Rectal smooth muscle tissue (tissue), 1 donor: ENCODE measurements around the gene RIPOR3.

Experiments
- H3K27ac ChIP-seq: one replicate; pipeline ENCODE4 v1.7.0; 2013; ENCODE audit warnings: low read depth, low read length, inconsistent platforms
- H3K27me3 ChIP-seq: one replicate; pipeline ENCODE4 v1.7.0; 2013; ENCODE audit warnings: low read length; ENCODE audit not compliant: control insufficient read depth, insufficient read depth
- H3K36me3 ChIP-seq: one replicate; pipeline ENCODE4 v1.7.0; 2013; ENCODE audit warnings: low read length; ENCODE audit not compliant: control insufficient read depth, insufficient read depth
- H3K4me1 ChIP-seq: one replicate; pipeline ENCODE4 v1.7.0; 2013; ENCODE audit warnings: low read length; ENCODE audit not compliant: control insufficient read depth, insufficient read depth
- H3K4me3 ChIP-seq: one replicate; pipeline ENCODE4 v1.7.0; 2013; ENCODE audit warnings: low read length
- H3K9ac ChIP-seq: one replicate; pipeline ENCODE4 v1.7.0; 2013; ENCODE audit warnings: low read length

RIPOR3 gene

DNA sequence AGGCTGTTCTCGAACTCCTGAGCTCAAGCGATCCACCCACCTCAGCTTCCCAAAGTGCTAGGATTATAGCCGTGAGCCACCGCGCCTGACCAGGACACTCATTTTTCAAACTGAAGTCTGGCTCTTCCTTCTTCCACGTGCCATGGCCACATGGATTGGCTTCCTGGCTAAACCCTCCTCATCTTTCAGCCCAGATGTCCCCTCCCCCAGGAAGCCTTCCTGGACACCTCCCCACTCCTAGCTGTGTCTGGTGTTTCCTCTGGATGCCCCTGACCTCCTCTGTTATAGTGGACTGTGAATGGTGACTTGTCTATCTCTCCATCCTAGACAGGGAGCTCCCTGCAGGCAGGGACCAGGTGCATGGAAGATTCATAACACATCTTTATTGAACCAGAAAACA is 57.2 kb downstream of the RIPOR3 start:
- Histone ChIP-seq H3K4me3 (no peak overlapping the region), H3K9ac (no peak overlapping the region), H3K36me3 (no peaks in the 10 kb centered on the region), H3K4me1 (peaks cover 14% of the 10 kb centered on the region), H3K27me3 (no peaks in the 10 kb centered on the region), H3K27ac (no peak overlapping the region)

GRCh38 chr20:50633361-50633760 is 58.0 kb downstream of the RIPOR3 start:
- no peak overlapping the region for H3K27ac ChIP-seq
- H3K4me1 ChIP-seq = peaks cover 14% of the 10 kb centered on the region
- no peak overlapping the region for H3K9ac ChIP-seq
- no peak overlapping the region for H3K4me3 ChIP-seq
- H3K36me3 ChIP-seq = no peaks in the 10 kb centered on the region
- no peaks in the 10 kb centered on the region for H3K27me3 ChIP-seq

DNA sequence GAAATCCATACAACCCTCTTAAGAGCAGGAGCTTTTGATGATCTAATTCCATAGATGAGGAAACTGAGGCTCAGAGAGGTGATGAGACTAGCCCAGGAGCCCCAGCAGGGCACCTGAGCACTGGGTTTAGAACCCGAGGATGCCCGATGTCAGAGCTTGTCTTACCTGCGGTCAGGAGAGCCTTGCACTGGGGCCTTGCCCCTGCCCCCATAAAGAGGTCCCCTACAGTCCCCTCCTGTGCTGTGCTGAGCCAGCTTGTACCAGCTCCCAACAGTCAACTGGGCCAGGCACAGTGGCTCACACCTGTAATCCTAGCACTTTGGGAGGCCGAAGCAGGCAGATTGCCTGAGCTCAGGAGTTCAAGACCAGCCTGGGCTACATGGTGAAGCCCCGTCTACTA is 58.6 kb downstream of the RIPOR3 start:
- H3K36me3 ChIP-seq = no peaks in the 10 kb centered on the region
- no peak overlapping the region for H3K27ac ChIP-seq

GRCh38 chr20:50632236-50632635 is 59.1 kb downstream of the RIPOR3 start:
- Histone ChIP-seq H3K36me3 (no peaks in the 10 kb centered on the region), H3K27me3 (no peaks in the 10 kb centered on the region), H3K9ac (no peak overlapping the region), H3K27ac (no peak overlapping the region), H3K4me1 (peaks cover 14% of the 10 kb centered on the region), H3K4me3 (no peak overlapping the region)

More for the DNA sequence above, 58.6 kb downstream of the RIPOR3 start:
- Histone ChIP-seq H3K27me3 (no peaks in the 10 kb centered on the region), H3K4me3 (no peak overlapping the region), H3K9ac (no peak overlapping the region), H3K4me1 (peaks cover 14% of the 10 kb centered on the region)

DNA sequence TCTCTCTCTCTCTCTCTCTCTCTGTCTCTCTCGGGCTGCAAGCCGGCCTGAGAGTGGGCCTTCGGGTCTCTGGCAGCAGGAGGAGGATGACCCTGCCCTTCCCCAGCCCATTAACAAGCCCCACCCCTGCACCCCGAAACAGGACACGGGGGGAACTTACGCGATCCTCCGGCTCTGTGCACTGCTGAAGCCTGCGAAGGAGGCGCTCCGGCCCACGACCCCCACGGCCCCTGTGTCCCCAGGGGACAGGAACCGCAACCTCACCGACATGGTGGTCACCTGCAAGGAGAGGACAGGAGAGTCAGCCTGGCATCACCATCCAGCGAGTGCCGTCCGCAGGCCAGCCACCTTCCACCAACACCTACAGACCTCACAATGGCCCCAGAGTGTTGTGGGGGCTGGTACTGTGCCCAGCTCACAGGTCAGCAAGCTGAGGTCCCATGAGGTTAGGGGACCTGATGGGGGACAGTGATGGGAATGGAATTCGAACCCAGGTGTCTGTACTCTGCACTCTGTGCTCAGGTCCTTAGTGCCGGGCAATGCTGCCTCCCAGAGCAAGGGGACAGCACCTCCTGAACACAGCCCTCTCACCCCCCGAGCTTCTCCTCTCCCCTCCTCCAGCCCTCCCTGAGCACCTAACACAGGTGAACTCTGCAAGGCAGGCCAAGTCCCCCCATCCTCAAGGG is 60.6 kb downstream of the RIPOR3 start:
- peaks cover 3% of the 10 kb centered on the region for H3K4me1 ChIP-seq
- H3K9ac ChIP-seq = no peak overlapping the region
- H3K36me3 ChIP-seq = no peaks in the 10 kb centered on the region
- H3K4me3 ChIP-seq = no peak overlapping the region
- no peak overlapping the region for H3K27ac ChIP-seq
- no peaks in the 10 kb centered on the region for H3K27me3 ChIP-seq

DNA sequence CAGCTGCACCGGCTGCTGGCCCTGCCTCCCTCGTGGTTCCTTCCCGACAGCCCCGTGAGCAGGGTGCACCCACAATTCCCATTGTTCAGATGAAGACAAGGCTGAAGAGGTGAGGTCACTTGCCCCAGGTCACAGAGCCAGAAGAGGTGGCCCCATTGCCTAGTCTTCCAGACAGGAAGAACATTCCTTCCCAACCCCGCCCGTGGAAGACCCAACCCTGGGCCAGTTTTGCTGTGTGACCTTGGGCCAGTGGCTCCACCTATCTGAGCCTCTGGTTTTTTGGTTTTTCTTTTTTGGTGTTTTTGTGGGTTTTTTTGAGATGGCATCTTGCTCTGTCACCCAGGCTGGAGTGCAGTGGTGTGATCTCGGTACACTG is 61.7 kb downstream of the RIPOR3 start:
- Histone ChIP-seq H3K9ac (no peak overlapping the region), H3K36me3 (no peaks in the 10 kb centered on the region), H3K4me1 (no peaks in the 10 kb centered on the region), H3K27ac (no peak overlapping the region), H3K4me3 (no peak overlapping the region), H3K27me3 (no peaks in the 10 kb centered on the region)

DNA sequence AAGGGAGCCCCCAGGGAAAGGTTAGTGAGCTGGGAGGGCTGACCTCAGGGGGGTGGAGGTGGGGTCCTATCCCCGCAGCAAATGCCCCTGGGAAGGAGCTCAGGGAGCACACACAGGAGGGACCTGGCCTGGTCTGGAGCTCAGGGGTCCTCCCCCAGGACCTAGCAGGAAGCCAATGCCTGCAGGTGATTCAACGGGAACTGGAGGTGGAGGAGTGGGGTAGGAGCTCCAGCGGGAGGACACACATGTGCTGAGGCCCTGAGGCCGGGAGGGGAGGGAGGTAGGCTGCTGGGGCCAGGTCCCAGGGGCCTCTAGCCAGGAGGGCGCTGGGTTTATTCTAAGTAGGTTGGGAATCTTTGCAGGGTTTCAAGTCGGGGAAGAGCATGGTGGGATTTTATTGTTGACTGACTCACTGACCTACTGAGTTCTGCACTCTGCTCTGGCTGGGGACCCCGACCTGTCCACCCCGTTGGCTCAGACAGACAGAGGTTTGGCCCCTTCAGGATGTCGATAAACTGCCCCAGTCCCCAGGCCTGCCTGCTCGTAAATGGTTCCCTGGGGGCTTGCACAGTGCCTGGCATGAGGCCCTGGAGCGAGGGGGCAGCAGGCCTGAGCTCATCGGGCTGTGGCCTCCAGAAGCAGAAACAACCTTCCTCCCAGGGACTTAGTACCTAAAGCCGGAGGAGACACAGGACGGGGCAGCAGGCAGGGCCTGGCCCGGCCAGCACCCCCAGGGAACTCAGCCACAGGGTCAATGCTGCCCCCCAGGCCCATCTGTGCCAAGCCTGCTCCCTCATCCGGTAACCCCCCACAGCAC is 62.3 kb downstream of the RIPOR3 start:
- no peaks in the 10 kb centered on the region for H3K27me3 ChIP-seq
- H3K9ac ChIP-seq = no peak overlapping the region
- no peaks in the 10 kb centered on the region for H3K4me1 ChIP-seq
- H3K36me3 ChIP-seq = no peaks in the 10 kb centered on the region
- H3K4me3 ChIP-seq = no peak overlapping the region
- no peak overlapping the region for H3K27ac ChIP-seq

DNA sequence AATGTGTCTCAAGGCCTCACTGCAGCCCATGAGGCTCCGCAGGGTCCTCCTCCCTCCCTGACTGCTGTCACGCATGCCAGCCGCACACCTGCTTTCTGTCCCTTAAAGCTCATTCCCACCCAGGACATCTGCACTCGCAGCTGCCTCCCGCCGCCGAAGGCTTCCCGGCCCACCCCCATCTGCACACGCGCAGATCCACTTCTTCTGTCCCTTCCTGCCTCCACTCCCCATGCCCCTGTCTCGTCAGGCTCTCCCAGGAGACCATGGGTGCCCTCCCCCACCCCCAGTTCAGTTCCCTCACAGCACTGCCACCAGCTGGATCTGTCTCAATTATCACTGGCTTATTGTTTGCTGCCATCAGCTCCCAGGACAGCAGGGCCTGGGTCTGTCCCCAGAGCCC is 63.0 kb downstream of the RIPOR3 start:
- H3K27ac ChIP-seq = no peak overlapping the region
- H3K27me3 ChIP-seq = no peaks in the 10 kb centered on the region
- no peaks in the 10 kb centered on the region for H3K36me3 ChIP-seq
- H3K4me1 ChIP-seq = no peaks in the 10 kb centered on the region
- H3K9ac ChIP-seq = no peak overlapping the region
- H3K4me3 ChIP-seq = no peak overlapping the region

DNA sequence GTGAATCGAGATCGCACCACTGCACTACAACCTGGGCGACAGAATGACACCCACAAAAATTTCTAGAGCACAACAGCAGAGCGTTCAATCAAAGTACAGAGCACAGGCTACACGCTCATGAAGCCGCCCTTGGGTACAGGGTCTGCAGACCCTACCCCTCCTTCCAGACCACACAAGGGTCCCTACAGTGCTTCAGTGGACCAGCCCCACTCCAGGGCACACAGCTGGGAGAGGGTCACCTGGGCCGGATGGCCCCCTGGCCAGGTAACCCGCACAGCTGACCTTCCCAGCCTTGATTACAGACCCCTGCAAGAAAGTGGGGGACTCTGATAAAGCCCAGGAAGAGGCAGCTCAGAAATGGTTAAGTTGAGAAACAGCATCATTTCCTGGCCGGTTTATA is 63.6 kb downstream of the RIPOR3 start:
- H3K9ac ChIP-seq = no peak overlapping the region
- H3K27me3 ChIP-seq = no peaks in the 10 kb centered on the region
- no peak overlapping the region for H3K4me3 ChIP-seq
- no peak overlapping the region for H3K27ac ChIP-seq
- H3K36me3 ChIP-seq = no peaks in the 10 kb centered on the region
- no peaks in the 10 kb centered on the region for H3K4me1 ChIP-seq

DNA sequence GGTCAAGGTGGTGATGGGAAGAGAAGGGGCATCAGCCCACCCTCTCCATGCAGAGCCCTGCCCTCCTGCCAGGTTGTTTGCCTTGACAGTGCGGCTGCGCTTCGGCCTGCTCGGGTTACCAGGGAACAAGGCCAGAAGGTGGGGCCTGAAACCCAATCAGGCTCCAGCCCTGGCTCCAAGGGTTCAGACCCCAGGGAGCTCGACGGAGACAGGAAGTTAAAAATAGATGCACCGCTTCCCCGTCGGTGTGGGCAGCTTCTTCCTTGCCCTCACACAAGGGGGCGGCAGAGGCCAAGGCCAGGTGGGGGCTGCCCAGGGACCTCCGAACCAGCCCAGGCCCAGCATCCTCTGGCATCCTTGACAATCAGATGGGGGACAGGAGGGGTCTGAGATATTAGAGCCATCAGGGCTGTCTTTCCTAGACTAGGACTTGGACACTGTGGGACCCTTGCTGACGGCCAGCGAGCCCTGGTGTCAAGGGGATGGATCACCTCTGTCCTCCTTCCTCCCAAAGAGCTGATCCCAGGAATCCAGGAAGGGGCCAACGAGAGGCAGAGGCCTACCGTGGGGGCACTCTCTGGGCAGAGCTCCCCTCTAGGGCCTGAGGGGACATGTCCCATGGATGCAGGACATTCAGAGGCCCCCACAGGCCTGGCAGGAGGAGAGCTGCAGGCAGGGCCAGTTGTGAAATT is 65.2 kb downstream of the RIPOR3 start:
- Histone ChIP-seq H3K9ac (no peak overlapping the region), H3K36me3 (no peaks in the 10 kb centered on the region), H3K4me1 (no peaks in the 10 kb centered on the region), H3K27me3 (no peaks in the 10 kb centered on the region), H3K4me3 (no peak overlapping the region), H3K27ac (no peak overlapping the region)

- Histone ChIP-seq H3K4me3 (no peak overlapping the region), H3K27ac (no peak overlapping the region), H3K9ac (no peak overlapping the region), H3K27me3 (no peaks in the 10 kb centered on the region), H3K36me3 (no peaks in the 10 kb centered on the region), H3K4me1 (no peaks in the 10 kb centered on the region)
These were observed 66.9 kb downstream of the RIPOR3 start for GRCh38 chr20:50624351-50625016.

DNA sequence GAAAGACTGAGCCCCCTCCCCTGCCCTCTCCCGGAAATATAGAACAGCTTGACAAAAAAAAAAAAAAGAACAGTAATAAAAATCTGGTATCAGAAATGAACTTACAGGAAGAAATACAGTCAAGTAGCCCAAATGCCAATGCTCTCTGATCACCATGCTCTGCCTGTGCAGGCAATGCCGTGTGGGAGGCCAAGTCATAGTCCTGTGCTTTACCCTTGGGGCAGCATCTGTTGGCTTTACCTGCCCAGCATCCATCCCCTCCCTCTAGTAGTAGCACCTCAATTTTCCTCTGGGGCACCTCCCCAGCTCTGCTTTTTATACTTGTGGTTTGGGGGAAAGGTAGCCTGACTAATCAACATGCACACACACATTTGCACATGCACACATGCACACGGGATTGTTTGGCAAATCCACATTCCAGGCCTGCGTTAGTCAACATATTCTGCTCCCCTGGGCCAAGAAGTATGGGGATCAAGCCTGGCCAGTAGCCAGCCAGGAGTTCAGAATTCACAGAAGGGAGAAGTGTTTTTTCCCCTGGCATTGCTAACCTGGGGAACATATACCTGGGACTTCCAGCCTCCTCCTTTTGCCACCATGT is 70.2 kb downstream of the RIPOR3 start:
- no peaks in the 10 kb centered on the region for H3K27me3 ChIP-seq
- H3K9ac ChIP-seq = no peak overlapping the region
- H3K36me3 ChIP-seq = no peaks in the 10 kb centered on the region
- no peak overlapping the region for H3K27ac ChIP-seq
- no peaks in the 10 kb centered on the region for H3K4me1 ChIP-seq
- no peak overlapping the region for H3K4me3 ChIP-seq
